Upper lobe of right lung (tissue), 1 donor: ENCODE measurements around the gene AHI1. TPM values are rescaled to one million over a fixed set of nuclear protein-coding genes. Genes with fewer than 3 reads are reported as not detected.

ENCODE experiments used
- ATAC-seq: fragments of 200-7000 bp; cut with Tn5 transposase; one replicate; pipeline ENCODE4 v1.9.1; 2020; ENCODE audit warnings: mild to moderate bottlenecking, moderate library complexity
- DNase-seq: peaks from one replicate; pipeline ENCODE4 v3.0.0-alpha.2; 2020
- H3K27ac ChIP-seq: fragments of 200-600 bp; one replicate; pipeline ENCODE4 v1.8.0; 2022
- H3K27me3 ChIP-seq: fragments of 200-600 bp; one replicate; pipeline ENCODE4 v1.8.0; 2022; ENCODE audit warnings: mild to moderate bottlenecking
- H3K36me3 ChIP-seq: fragments of 200-600 bp; one replicate; pipeline ENCODE4 v1.8.0; 2022
- H3K4me1 ChIP-seq: fragments of 200-600 bp; one replicate; pipeline ENCODE4 v1.8.0; 2022
- H3K4me3 ChIP-seq: fragments of 200-600 bp; one replicate; pipeline ENCODE4 v1.8.0; 2022; ENCODE audit warnings: mild to moderate bottlenecking
- H3K9me3 ChIP-seq: fragments of 200-600 bp; one replicate; pipeline ENCODE4 v1.8.0; 2022
- intact Hi-C: fragments of 100-400 bp; cut with DNase I; formaldehyde crosslinking; loops from one replicate; pipeline ENCODE4 v1.11.0; 2022
- total RNA-seq: library from RNA; stranded (reverse); fragmentation: NEBNext Ultra II Directional; extraction: Animal tissue kit (Norgen Biotek cat#: 25700); gene quantifications from one replicate; pipeline ENCODE4 v1.2.1, GENCODE V29; 2021
- TF ChIP-seq, protein P1 (sequence below): fragments of 200-600 bp; IDR thresholded peaks from one replicate; pipeline ENCODE4 v1.8.0; 2022; ENCODE audit warnings: antibody characterized with exemption
- donor health status: DM: no; HTN: yes; CAD: no; lungs with severe emphysema.

AHI1 gene
- total RNA-seq, 1 donor from 2014 or later, result 33.4 TPM

- TF ChIP-seq, protein P1, sequence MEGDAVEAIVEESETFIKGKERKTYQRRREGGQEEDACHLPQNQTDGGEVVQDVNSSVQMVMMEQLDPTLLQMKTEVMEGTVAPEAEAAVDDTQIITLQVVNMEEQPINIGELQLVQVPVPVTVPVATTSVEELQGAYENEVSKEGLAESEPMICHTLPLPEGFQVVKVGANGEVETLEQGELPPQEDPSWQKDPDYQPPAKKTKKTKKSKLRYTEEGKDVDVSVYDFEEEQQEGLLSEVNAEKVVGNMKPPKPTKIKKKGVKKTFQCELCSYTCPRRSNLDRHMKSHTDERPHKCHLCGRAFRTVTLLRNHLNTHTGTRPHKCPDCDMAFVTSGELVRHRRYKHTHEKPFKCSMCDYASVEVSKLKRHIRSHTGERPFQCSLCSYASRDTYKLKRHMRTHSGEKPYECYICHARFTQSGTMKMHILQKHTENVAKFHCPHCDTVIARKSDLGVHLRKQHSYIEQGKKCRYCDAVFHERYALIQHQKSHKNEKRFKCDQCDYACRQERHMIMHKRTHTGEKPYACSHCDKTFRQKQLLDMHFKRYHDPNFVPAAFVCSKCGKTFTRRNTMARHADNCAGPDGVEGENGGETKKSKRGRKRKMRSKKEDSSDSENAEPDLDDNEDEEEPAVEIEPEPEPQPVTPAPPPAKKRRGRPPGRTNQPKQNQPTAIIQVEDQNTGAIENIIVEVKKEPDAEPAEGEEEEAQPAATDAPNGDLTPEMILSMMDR, result no peak
- no peaks in the 10 kb centered on the region for H3K27me3 ChIP-seq
- no peak for DNase-seq
- no peaks in the 10 kb centered on the region for H3K36me3 ChIP-seq
- H3K9me3 ChIP-seq, result no peaks in the 10 kb centered on the region
- H3K4me1 ChIP-seq, result no peaks in the 10 kb centered on the region
- intact Hi-C loops, result no loop called here
- ATAC-seq, result no peak
- no peak overlapping the region for H3K4me3 ChIP-seq
- no peak overlapping the region for H3K27ac ChIP-seq
Observed at GRCh38 chr6:135504734-135505133, 7.2 kb upstream of the AHI1 start.

DNA sequence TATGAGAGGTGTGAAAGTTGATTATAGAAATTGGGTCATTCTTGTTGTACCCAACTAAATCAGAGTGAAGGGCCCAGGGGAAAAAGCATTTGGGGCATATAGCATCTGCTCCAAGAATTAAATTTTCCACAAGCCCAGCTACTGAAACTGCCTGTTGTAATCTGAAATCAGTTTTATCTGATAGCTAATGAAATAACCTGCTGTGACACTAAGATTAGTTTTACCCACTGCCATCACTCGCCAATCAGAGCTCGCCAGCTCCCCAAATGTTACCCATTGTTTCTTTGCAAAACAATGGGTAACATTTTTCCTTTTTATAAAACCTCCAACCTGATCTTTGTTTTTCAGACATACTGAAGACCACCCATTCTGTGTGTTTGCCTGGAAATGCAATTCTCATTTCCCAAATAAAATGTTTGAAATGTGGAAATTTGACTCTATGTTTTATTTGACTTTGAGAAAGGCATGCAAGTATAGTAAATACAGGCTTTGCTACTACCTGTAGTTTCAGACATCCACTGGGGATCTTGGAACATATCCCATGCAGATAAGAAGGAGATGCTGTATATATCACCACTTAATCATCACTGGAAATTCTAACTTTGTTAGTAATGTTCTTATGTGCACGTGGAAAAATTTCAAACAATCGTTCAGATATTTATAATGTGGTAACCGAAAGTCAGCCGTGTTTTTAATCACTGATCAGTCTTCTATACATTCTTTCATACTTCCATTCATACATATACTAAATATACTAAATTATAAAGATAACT, 6.3 kb upstream of the AHI1 start:
- Histone ChIP-seq H3K36me3 (no peaks in the 10 kb centered on the region), H3K9me3 (no peaks in the 10 kb centered on the region), H3K4me3 (no peak overlapping the region), H3K4me1 (peaks cover 2% of the 10 kb centered on the region), H3K27ac (no peak overlapping the region), H3K27me3 (no peaks in the 10 kb centered on the region)
- no peak for ATAC-seq
- no peak for DNase-seq
- TF ChIP-seq, protein P1, result no peak
- intact Hi-C loops, result no loop called here

GRCh38 chr6:135499441-135500340, 2.2 kb upstream of the AHI1 start:
- no peak for ATAC-seq
- H3K36me3 ChIP-seq, result no peaks in the 10 kb centered on the region
- no peaks in the 10 kb centered on the region for H3K27me3 ChIP-seq
- intact Hi-C loops, result no loop called here
- no peak overlapping the region for H3K27ac ChIP-seq
- peaks cover 15% of the 10 kb centered on the region for H3K4me1 ChIP-seq
- TF ChIP-seq, protein P1, result no peak
- no peak overlapping the region for H3K4me3 ChIP-seq
- no peaks in the 10 kb centered on the region for H3K9me3 ChIP-seq
- DNase-seq, result no peak

- peaks cover 15% of the 10 kb centered on the region for H3K4me1 ChIP-seq
- H3K9me3 ChIP-seq, result no peaks in the 10 kb centered on the region
- no peaks in the 10 kb centered on the region for H3K27me3 ChIP-seq
- TF ChIP-seq, protein P1, result no peak
- no peaks in the 10 kb centered on the region for H3K36me3 ChIP-seq
- H3K27ac ChIP-seq, result peak overlapping the region; percentile 99
- peak; percentile 68 for DNase-seq
- ATAC-seq, result peak; percentile 77
- intact Hi-C loops, result no loop called here
- peak overlapping the region; percentile 90 for H3K4me3 ChIP-seq
Observed at GRCh38 chr6:135498185-135498841, 773 bp upstream of the AHI1 start.

- H3K4me3 ChIP-seq, result peak overlapping the region; percentile 90
- no peaks in the 10 kb centered on the region for H3K27me3 ChIP-seq
- DNase-seq, result no peak
- peak overlapping the region; percentile 99 for H3K27ac ChIP-seq
- peaks cover 15% of the 10 kb centered on the region for H3K4me1 ChIP-seq
- no peaks in the 10 kb centered on the region for H3K9me3 ChIP-seq
- TF ChIP-seq, protein P1, result no peak
- ATAC-seq, result no peak
- no peaks in the 10 kb centered on the region for H3K36me3 ChIP-seq
- intact Hi-C loops, result no loop called here
Observed at GRCh38 chr6:135496800-135497411, 634 bp downstream of the AHI1 start.
